Renal pelvis (tissue), 4 donors: ENCODE results near the gene NUDT3. TPM values are rescaled to one million over a fixed set of nuclear protein-coding genes. Genes with fewer than 3 reads are reported as not detected.
"Not testable (repeated sequence)": the region's sequence is repeated elsewhere in the genome, so short reads cannot be mapped to it uniquely, and the experiment has no call there.

ENCODE experiments used
- DNase-seq: peaks from one replicate; pipeline ENCODE4 v3.0.0-alpha.2; 2013
- polyA plus RNA-seq, 3 donors: library from polyadenylated mRNA; unstranded; fragments of 120-200 nt; gene quantifications; one replicate each; pipeline ENCODE4 v1.2.1, GENCODE V29; 2013; ENCODE audit not compliant: insufficient read length in 3 of 3

Gene NUDT3
- polyA plus RNA-seq, 3 donors, result 18.7 to 22.1 (median 19.1) TPM

DNA sequence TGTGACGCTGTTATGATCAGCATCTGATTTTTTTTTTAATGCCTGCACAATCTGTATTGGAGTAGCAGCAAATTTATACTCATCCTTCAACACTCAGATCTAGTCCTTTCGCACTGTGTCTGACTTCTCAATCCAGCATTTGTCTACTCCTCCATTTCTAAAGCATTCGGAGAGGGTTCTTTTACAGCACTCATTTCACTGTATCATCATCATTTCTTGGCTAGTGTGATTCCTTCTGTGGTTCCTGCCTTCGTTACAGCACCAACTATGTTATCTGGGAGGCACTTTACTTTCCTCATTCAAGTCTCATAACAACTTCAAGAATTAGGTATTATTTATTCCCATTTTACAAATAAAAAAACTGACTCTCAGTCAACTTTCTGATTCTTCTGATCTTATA, 18.0 kb downstream of the NUDT3 start:
- DNase-seq, result no peak

DNA sequence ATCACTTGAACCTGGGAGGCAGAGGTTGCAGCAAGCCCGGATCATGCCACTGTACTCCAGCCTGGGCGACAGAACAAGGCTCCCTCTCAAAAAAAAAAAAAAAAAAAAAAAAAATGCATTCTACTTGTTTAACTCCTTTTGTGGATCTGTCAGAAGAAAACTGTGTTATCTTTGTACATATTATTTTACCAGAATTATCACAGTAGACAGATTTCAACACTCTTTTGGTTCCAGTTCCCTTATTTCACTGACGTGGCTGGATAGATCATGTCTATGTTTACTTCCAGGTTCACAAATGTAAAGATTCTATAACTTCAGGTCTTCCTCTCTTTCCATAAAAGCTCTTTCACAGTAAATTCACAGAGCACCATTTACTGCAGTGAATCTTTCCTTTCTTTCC, 18.4 kb downstream of the NUDT3 start:
- DNase-seq, result no peak

GRCh38 chr6:34373511-34373910, 19.0 kb downstream of the NUDT3 start:
- DNase-seq, result no peak

GRCh38 chr6:34371865-34372264, 20.6 kb downstream of the NUDT3 start:
- DNase-seq, result not testable (repeated sequence)

DNA sequence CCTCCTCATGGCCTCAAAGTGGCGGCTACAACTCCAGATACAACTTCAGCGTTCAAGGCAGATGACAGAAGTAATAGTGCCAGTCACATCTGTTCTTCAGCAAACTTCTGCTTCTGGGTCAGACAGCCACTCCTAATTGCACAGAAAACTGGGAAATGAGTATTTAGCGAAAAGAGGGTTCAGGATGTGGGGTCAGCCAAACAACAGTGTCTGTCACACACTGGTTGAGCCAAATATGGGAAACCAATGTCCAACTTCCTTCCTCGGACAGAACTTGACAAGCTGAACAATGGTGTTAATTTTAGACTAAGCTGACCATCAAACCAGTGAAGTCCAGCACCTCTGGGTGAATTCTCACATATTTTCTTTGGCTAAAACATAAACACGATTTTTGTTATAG, 22.1 kb downstream of the NUDT3 start:
- DNase-seq, result no peak

DNA sequence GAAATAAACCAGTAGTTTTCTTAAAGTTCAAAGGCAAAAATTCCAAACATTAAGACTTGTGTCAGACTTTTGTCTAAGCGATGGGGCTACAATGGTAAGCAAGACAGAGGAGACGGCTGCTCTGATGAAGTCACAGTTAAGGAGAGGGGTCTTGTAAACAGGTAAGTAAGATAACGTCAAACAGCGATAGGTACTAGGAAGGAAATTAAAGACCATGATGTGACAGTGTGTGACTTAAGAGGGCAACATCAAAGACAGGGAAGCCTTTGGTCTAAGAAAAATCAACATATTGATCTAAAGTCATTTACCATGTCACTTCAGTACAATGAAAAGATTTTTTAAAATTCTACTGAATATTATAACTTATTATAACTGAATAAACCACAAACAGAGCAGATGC, 23.1 kb downstream of the NUDT3 start:
- DNase-seq, result no peak

GRCh38 chr6:34366639-34366921, 25.9 kb downstream of the NUDT3 start:
- no peak for DNase-seq

DNA sequence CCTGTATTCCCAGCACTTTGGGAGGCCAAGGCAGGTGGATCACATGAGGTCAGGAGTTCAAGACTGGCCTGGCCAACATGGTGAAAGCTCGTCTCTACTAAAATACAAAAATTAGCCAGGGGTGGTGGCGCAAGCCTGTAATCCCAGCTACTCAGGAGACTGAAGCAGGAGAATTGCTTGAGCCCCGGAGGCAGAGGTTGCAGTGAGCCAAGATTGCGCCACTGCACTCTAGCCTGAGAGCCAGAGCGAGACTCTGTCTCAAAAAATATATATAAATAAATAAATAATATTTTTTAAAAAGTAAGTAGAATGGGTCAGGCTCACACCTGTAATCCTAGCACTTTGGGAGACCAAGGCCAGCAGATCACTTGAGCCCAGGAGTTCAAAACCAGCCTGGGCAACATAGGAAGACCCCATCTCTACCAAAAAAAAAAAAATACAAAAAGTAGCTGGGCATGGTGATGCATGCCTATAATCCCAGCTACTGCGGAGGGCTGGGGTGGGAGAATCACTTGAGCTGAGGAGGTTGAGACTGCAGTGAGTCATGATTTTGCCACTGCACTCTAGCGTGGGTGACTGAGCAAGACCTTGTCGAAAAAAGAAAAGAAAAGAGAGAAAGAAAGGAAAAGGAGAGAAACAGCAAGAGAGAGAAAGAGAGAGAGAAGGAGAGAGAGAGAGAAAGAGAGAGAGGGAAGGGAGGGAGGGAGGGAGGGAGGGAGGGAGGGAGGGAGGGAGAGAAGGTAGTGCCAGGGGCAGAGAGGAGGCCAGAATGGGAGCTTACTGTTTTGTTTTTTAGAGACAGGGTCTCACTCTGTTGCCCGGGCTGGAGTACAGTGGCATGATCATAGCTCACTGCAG, 26.5 kb downstream of the NUDT3 start:
- not testable (repeated sequence) for DNase-seq

DNA sequence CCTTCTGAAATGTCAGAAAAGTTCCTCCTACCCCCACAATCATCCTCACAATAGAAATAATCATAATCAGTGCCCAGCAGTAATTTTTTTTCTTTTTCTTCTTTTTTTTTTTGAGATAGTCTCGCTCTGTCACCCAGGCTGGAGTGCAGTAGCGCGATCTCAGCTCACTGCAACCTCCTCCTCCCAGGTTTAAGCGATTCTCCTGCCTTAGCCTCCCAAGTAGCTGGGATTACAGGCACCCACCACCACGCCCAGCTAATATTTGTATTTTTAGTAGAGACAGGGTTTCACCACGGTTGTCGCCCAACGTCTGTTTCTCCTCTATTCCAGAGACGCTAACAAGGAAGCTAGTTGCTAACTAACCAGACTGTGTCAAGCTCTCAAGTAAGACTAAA, 28.8 kb downstream of the NUDT3 start:
- not testable (repeated sequence) for DNase-seq

- DNase-seq, result no peak
Observed at GRCh38 chr6:34362909-34363680, 29.4 kb downstream of the NUDT3 start.

- DNase-seq, result no peak
Observed at GRCh38 chr6:34362176-34362575, 30.3 kb downstream of the NUDT3 start.

DNA sequence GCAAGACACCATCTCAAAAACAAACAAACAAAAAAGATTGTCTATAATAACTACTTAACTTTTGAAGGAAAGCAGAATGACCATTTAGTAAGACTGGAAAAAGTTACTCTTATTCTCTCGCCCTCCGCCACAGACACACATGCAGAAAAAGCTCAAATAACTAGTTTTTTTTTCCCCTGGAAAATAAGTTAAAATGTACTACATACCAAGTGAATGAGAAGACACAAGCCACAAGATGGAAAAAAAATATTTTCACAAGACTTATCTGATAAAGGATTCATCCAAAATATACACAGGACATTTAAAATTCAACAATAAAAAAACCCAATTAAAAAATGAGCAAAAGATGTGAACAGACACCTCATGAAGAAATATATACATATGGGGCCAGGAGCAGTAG, 31.9 kb downstream of the NUDT3 start:
- DNase-seq, result no peak

DNA sequence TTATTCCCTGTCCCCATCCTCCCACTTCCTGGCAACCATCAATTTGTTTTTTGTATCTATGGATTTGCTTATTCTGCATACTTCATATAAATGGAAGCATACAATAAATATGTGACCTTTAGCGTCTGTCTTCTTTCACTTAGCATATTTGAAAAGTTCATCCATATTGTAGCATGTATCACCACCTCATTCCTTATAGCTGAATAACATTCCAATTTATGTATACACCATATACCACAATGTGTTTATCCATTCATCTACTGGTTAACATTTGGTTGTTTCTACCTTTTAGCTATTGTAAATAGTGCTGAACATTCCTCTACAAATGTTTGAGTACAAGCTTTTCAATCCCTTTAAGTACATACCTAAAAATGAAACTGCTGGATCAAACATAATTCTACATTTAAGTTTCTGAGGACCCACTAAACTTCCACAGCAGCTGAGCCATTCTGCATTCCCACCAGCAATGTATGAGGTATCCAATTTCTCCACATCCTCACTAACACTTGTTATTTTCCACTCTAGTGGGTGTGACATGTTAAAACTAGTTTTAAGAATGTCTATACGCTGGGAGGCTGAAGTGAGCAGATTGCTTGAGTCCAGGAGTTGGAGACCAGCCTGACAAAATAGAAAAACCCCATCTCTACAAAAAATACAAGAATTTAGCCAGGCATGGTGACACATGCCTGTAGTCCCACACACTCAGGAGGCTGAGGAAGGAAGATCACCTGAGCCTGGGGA, 32.9 kb downstream of the NUDT3 start:
- DNase-seq, result no peak

DNA sequence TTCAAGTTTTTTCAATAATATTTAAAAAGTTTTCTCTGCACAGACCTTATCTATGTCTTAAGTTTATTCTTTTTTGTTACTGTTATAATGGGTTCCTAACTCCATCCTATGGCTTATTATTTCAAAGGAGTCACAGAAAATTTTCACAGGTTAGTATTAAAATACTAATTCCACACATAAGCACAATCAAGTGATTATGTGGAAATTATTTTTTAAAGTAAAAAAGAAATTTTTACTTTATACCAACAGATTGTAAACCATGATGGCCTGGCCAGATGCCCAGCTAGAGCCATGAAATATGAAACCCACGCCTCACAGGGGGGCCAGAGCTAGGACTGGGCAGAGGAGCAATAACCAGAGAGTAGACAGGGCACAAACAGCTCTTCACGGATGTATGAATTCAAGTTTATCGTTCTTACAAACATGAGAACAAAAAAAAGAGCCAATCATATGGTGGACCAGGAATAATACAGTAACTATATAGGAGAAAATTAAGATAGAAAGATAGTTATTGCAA, 34.0 kb downstream of the NUDT3 start:
- DNase-seq, result no peak

- no peak for DNase-seq
Observed at GRCh38 chr6:34357937-34358336, 34.5 kb downstream of the NUDT3 start.

GRCh38 chr6:34355889-34356288, 36.6 kb downstream of the NUDT3 start:
- DNase-seq, result no peak

DNA sequence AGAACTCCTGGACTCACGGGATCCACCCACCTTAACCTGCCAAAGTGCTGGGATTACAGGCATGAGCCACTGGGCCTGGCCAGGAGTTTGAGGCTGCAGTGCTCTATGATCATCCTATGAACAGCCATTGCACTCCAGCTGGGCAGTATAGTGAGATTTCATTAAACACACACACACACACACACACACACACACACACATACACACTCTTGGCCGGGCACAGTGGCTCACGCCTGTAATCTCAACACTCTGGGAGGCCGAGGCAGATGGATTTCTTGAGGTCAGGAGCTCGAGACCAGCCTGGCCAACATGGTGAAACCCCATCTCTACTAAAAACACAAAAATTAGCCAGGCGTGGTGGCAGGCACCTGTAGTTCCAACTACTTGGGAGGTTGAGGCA, 38.2 kb downstream of the NUDT3 start:
- not testable (repeated sequence) for DNase-seq

GRCh38 chr6:34353530-34353929, 38.9 kb downstream of the NUDT3 start:
- DNase-seq, result not testable (repeated sequence)

GRCh38 chr6:34352305-34352937, 40.0 kb downstream of the NUDT3 start:
- no peak for DNase-seq

DNA sequence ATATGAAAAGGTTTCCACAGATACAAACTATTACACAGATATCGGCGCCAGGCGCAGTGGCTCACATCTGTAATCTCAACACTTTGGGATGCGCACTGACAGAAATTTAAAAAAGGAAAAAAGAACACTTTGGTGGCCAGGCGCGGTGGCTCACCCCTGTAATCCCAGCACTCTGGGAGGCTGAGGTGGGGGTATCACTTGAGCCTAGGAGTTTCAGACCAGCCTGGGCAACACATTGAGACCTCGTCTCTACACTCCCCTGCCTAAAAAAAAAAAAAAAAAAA, 41.6 kb downstream of the NUDT3 start:
- DNase-seq, result no peak

DNA sequence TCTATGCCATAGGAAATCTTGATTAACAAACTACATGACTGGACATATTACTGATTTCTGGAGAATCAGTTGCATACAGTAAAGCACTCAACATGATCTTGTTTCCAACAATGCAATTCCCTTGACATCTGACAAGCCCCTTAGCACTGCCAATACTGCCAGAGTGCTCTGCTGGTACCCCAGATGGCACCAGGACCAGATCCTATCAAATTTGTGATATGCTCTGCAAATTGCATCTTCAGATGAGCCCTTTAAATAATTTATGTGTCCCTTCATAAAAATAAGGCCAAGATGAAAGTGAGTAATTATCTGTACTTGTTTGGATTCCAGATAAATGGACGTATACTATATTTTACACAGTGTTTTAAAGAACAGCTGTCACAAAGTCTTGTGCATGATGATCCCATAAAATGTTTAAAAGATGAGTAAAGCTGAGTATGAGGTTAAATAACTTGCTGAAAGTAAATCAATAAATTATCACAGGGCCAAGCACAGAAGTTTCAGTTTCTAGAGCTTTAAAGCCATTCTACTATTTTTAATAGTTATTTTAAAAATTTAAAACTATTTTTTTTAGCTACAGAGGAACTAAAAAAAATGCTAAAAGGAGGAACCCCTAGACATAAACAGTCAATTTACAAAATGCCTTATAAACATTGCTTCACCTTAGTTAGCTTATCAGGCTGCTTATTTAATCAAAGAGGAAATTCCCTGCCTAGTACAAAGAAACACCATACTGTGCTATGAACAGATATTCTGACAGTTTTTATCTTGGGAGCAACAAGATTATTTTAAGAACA, 42.1 kb downstream of the NUDT3 start:
- no peak for DNase-seq
